Fibroblast of lung (primary cell): ENCODE data around the gene RAPGEF2. TPM values are rescaled to one million over a fixed set of nuclear protein-coding genes. Genes with fewer than 3 reads are reported as not detected.

Source experiments
- DNase-seq, 2 donors: peaks; one replicate each; pipeline versions ENCODE4 v3.0.0 to v3.0.0-alpha.2; 2010; ENCODE audit warnings: low read depth in 2 of 2
- H2AFZ ChIP-seq: 2 replicates; pipeline ENCODE4 v1.5.1; 2012; ENCODE audit warnings: low read length, control low read depth, inconsistent platforms
- H3K27ac ChIP-seq: 2 replicates; pipeline ENCODE4 v1.5.1; 2011; ENCODE audit warnings: low read length, control low read depth; ENCODE audit not compliant: insufficient read depth
- H3K27me3 ChIP-seq: 2 replicates; pipeline ENCODE4 v1.5.1; 2011; ENCODE audit warnings: mild to moderate bottlenecking, low read length; ENCODE audit not compliant: control insufficient read depth, insufficient read depth
- H3K36me3 ChIP-seq: 2 replicates; pipeline ENCODE4 v1.5.1; 2011; ENCODE audit warnings: low read length; ENCODE audit not compliant: control insufficient read depth, insufficient read depth
- H3K4me1 ChIP-seq: 2 replicates; pipeline ENCODE4 v1.5.1; 2011; ENCODE audit warnings: low read length; ENCODE audit not compliant: control insufficient read depth, insufficient read depth; ENCODE audit errors: extremely low read depth
- H3K4me2 ChIP-seq: 2 replicates; pipeline ENCODE4 v1.5.1; 2011; ENCODE audit warnings: low read length, control low read depth; ENCODE audit not compliant: insufficient read depth; ENCODE audit errors: extremely low read depth
- H3K4me3 ChIP-seq, 4 experiments: fragments of 200-600 bp in 1 of 4; sonication (generic) in 1 of 4; replicated peaks in 1 of 4; 2 replicates each; pipeline ENCODE4 v1.5.1; 2011 to 2016; ENCODE audit warnings: low read length in 4 of 4, low read depth in 3 of 4, mild to moderate bottlenecking in 3 of 4, control low read depth in 2 of 4, inconsistent platforms in 1 of 4, mixed read lengths in 1 of 4; ENCODE audit not compliant: insufficient read depth in 1 of 4; ENCODE audit errors: control extremely low read depth in 1 of 4
- H3K79me2 ChIP-seq: 2 replicates; pipeline ENCODE4 v1.5.1; 2012; ENCODE audit warnings: mild to moderate bottlenecking, low read length, inconsistent platforms; ENCODE audit not compliant: control insufficient read depth, insufficient read depth
- H3K9ac ChIP-seq: 2 replicates; pipeline ENCODE4 v1.5.1; 2011; ENCODE audit warnings: mild to moderate bottlenecking, low read length, control low read depth; ENCODE audit not compliant: insufficient read depth
- H3K9me3 ChIP-seq: 2 replicates; pipeline ENCODE4 v1.5.1; 2012; ENCODE audit warnings: low read depth, low read length; ENCODE audit not compliant: control insufficient read depth, insufficient read depth
- H4K20me1 ChIP-seq: 2 replicates; pipeline ENCODE4 v1.5.1; 2011; ENCODE audit warnings: low read length; ENCODE audit not compliant: control insufficient read depth, insufficient read depth; ENCODE audit errors: extremely low read depth
- EZH2 ChIP-seq: IDR thresholded peaks from 2 replicates; pipeline ENCODE4 v1.5.1; 2012; ENCODE audit warnings: low read length, control low read depth, mild to moderate bottlenecking; ENCODE audit errors: missing control alignments
- polyA plus RNA-seq, 2 donors: library from polyadenylated mRNA; depleted of rRNA in 1 of 2; stranded (reverse) in 1 of 2; unstranded in 1 of 2; fragments of >200 nt; gene quantifications; 2 replicates each; pipeline ENCODE4 v1.2.1, GENCODE V29; 2011 to 2012; ENCODE audit warnings: missing spikeins in 1 of 2
- total RNA-seq: library from RNA; depleted of rRNA; stranded (reverse); fragments of >200 nt; gene quantifications from 2 replicates; pipeline ENCODE4 v1.2.1, GENCODE V29; 2014
- TF ChIP-seq, protein P1 (sequence below), 2 donors: IDR thresholded peaks in 1 of 2; conservative IDR thresholded peaks in 1 of 2; 1 replicate in 1 of 2; 2 replicates in 1 of 2; pipeline ENCODE4 v1.5.1; 2011 to 2012; ENCODE audit warnings: low read length in 2 of 2, control low read depth in 1 of 2, inconsistent platforms in 1 of 2, low read depth in 1 of 2, mild to moderate bottlenecking in 1 of 2

Gene RAPGEF2
- total and polyA plus RNA-seq, 2 donors (not counting 1 experiment from before 2014, with no cell fraction given): 45.5 to 58.5 TPM

DNA sequence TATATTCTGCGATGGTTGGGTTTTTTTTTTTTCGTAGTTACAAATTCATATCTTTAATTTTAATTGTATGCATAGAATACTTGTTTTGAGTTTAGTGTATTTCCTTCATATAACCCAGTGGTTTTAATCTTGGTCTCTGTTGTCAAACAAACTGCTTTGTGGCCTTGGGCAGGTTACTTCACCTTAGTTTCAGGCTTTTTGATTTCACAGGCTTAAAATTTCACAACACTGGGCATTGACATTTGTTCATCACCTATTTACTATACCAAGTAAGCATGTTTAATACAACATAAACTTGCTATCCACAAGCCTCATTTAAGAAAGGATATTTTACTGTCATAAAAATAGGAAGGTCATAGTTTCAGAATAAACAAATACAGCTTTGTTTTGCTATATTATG, 14.7 kb downstream of the RAPGEF2 start:
- DNase-seq: no peak
- no peak overlapping the region for H3K4me2 ChIP-seq
- H3K36me3 ChIP-seq: no peaks in the 10 kb centered on the region
- no peaks in the 10 kb centered on the region for H3K9me3 ChIP-seq
- no peak overlapping the region for H2AFZ ChIP-seq
- H3K9ac ChIP-seq: no peak overlapping the region
- H3K4me3 ChIP-seq: no peak overlapping the region
- TF ChIP-seq, protein P1, sequence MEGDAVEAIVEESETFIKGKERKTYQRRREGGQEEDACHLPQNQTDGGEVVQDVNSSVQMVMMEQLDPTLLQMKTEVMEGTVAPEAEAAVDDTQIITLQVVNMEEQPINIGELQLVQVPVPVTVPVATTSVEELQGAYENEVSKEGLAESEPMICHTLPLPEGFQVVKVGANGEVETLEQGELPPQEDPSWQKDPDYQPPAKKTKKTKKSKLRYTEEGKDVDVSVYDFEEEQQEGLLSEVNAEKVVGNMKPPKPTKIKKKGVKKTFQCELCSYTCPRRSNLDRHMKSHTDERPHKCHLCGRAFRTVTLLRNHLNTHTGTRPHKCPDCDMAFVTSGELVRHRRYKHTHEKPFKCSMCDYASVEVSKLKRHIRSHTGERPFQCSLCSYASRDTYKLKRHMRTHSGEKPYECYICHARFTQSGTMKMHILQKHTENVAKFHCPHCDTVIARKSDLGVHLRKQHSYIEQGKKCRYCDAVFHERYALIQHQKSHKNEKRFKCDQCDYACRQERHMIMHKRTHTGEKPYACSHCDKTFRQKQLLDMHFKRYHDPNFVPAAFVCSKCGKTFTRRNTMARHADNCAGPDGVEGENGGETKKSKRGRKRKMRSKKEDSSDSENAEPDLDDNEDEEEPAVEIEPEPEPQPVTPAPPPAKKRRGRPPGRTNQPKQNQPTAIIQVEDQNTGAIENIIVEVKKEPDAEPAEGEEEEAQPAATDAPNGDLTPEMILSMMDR (conservative IDR thresholded peaks at IDR 0.05 in 1 of 2, IDR thresholded peaks at IDR 0.05 in 1 of 2; ENCODE audit: low read depth in 1 of 2, low read length in 2 of 2): no peak
- no peak for TF ChIP-seq EZH2
- H4K20me1 ChIP-seq: no peaks in the 10 kb centered on the region
- H3K27ac ChIP-seq: no peak overlapping the region
- H3K27me3 ChIP-seq: no peaks in the 10 kb centered on the region
- H3K4me1 ChIP-seq: no peaks in the 10 kb centered on the region
- H3K79me2 ChIP-seq: peaks cover 4% of the 10 kb centered on the region

DNA sequence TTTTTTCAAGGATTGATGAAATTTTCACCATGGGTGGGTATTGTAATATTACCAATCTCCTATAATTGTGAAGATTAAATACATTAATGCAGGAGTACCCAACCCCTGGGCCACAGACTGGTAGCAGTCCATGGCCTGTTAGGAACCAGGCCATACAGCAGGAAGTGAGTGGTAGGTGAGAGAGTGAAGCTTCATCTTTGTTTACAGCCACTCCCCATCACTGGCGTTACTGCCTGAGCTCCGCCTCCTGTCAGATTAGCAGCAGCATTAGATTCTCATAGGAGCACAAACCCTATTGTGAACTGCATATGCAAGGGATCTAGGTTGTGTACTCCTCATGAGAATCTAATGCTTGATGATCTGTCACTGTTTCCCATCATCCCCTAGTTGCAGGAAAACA, 15.1 kb downstream of the RAPGEF2 start:
- no peak overlapping the region for H3K4me2 ChIP-seq
- H4K20me1 ChIP-seq: no peaks in the 10 kb centered on the region
- no peak for DNase-seq
- no peaks in the 10 kb centered on the region for H3K9me3 ChIP-seq
- no peak overlapping the region for H3K4me3 ChIP-seq
- no peak overlapping the region for H3K9ac ChIP-seq
- no peaks in the 10 kb centered on the region for H3K36me3 ChIP-seq
- no peak for TF ChIP-seq EZH2
- no peaks in the 10 kb centered on the region for H3K27me3 ChIP-seq
- H3K27ac ChIP-seq: no peak overlapping the region
- H3K4me1 ChIP-seq: no peaks in the 10 kb centered on the region
- no peak overlapping the region for H2AFZ ChIP-seq
- peaks cover 4% of the 10 kb centered on the region for H3K79me2 ChIP-seq

DNA sequence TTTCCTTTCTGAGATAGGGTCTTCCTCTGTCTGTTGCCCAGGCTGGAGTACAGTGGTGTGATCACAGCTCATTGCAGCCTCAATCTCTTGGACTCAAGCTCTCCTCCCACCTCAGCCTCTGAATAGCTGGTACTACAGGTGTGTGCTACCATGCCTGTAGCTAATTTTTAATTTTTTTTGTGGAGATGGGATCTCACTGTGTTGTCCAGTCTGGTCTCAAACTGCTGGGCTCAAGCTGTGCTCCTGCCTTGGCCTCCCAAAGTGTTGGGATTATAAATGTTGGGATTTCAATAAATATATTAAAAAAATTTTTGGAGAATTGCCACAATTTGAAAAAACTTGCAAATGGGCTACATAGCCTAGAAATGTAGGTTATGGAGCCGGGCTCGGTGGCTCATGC, 18.5 kb downstream of the RAPGEF2 start:
- TF ChIP-seq, protein P1 (conservative IDR thresholded peaks at IDR 0.05 in 1 of 2, IDR thresholded peaks at IDR 0.05 in 1 of 2; ENCODE audit: low read depth in 1 of 2, low read length in 2 of 2): no peak
- no peak for TF ChIP-seq EZH2
- Histone ChIP-seq H3K9me3 (no peaks in the 10 kb centered on the region), H3K9ac (no peak overlapping the region), H3K36me3 (no peaks in the 10 kb centered on the region), H3K4me2 (no peak overlapping the region), H3K4me3 (no peak overlapping the region), H3K79me2 (peaks cover 4% of the 10 kb centered on the region), H3K4me1 (no peaks in the 10 kb centered on the region), H3K27ac (no peak overlapping the region), H2AFZ (no peak overlapping the region), H3K27me3 (no peaks in the 10 kb centered on the region), H4K20me1 (no peaks in the 10 kb centered on the region)
- DNase-seq: no peak
